ENCODE results near the gene ERC1.
"Not testable (repeated sequence)": the region's sequence is repeated elsewhere in the genome, so short reads cannot be mapped to it uniquely, and the experiment has no call there.

GRCh38 chr12:1316991-1317390 is 326.0 kb downstream of the ERC1 start:
- not testable (repeated sequence) for TF ChIP-seq POLR2AphosphoS5 (IDR thresholded peaks at IDR 0.05); CTCF (IDR thresholded peaks at IDR 0.05; ENCODE audit: poor library complexity, severe bottlenecking); EZH2 (IDR thresholded peaks at IDR 0.05; ENCODE audit: borderline replicate concordance, insufficient read depth, low read length, poor library complexity, severe bottlenecking); REST (IDR thresholded peaks at IDR 0.05; ENCODE audit: borderline replicate concordance); EP300 (conservative IDR thresholded peaks at IDR 0.05; ENCODE audit: poor library complexity, severe bottlenecking)

Measured in neural cell (in vitro differentiated cells).